WTC11 (cell line): Measurements from ENCODE around the gene RNF224. TPM values are rescaled to one million over a fixed set of nuclear protein-coding genes. Genes with fewer than 3 reads are reported as not detected.

ENCODE experiments used
- ATAC-seq: fragments of 200-7000 bp; cut with Tn5 transposase; 2 replicates; pipeline ENCODE4 v1.10.0; 2021; ENCODE audit warnings: mild to moderate bottlenecking, moderate library complexity
- CTCF ChIA-PET: fragments of 300-600 bp; sonication (Branson Sonifier 250); formaldehyde crosslinking; loops from one replicate; lab custom pipeline; 2021; ENCODE audit warnings: antibody characterized with exemption; lab: Charles Lee
- POLR2A ChIA-PET: fragments of 350-600 bp; sonication (Branson Sonifier 250); formaldehyde crosslinking; loops from one replicate; lab custom pipeline; 2021; ENCODE audit warnings: antibody characterized with exemption; lab: Charles Lee
- DNase-seq: peaks from one replicate; pipeline ENCODE4 v3.0.0; 2021; ENCODE audit warnings: low spot score
- H3K27ac Mint-ChIP-seq: 2 replicates; pipeline ENCODE4 v1.8.0; 2021; ENCODE audit warnings: mixed read lengths
- H3K27me3 Mint-ChIP-seq: 2 replicates; pipeline ENCODE4 v1.8.0; 2021; ENCODE audit warnings: low read depth, mild to moderate bottlenecking, moderate library complexity, mixed read lengths
- H3K36me3 Mint-ChIP-seq: 2 replicates; pipeline ENCODE4 v1.8.0; 2021; ENCODE audit warnings: mixed read lengths
- H3K4me1 Mint-ChIP-seq: 2 replicates; pipeline ENCODE4 v1.8.0; 2022; ENCODE audit warnings: mixed read lengths
- H3K4me3 Mint-ChIP-seq: 2 replicates; pipeline ENCODE4 v1.8.0; 2021; ENCODE audit warnings: mild to moderate bottlenecking, moderate library complexity, mixed read lengths
- H3K9me3 Mint-ChIP-seq: 2 replicates; pipeline ENCODE4 v1.8.0; 2021; ENCODE audit warnings: mixed read lengths
- ATF2 ChIP-seq: sonication (generic); formaldehyde crosslinking; IDR thresholded peaks from 2 replicates; pipeline ENCODE4 v1.8.1; 2022; ENCODE audit warnings: low read depth, missing genetic modification reagents, borderline replicate concordance
- ATF3 ChIP-seq: sonication (generic); formaldehyde crosslinking; conservative IDR thresholded peaks from 2 replicates; pipeline ENCODE4 v1.8.1; 2022; ENCODE audit warnings: mild to moderate bottlenecking, missing genetic modification reagents
- CBFB ChIP-seq: sonication (generic); formaldehyde crosslinking; IDR thresholded peaks from 2 replicates; pipeline ENCODE4 v1.8.1; 2022; ENCODE audit warnings: mild to moderate bottlenecking, low read depth, missing genetic modification reagents
- CREM ChIP-seq: sonication (generic); formaldehyde crosslinking; IDR thresholded peaks from 2 replicates; pipeline ENCODE4 v1.8.1; 2022; ENCODE audit warnings: mild to moderate bottlenecking, missing genetic modification reagents, moderate library complexity
- E2F1 ChIP-seq: sonication (generic); formaldehyde crosslinking; IDR thresholded peaks from 2 replicates; pipeline ENCODE4 v1.8.0; 2022; ENCODE audit warnings: mild to moderate bottlenecking, missing genetic modification reagents
- E2F5 ChIP-seq: sonication (generic); formaldehyde crosslinking; IDR thresholded peaks from 2 replicates; pipeline ENCODE4 v1.8.1; 2022; ENCODE audit warnings: mild to moderate bottlenecking, moderate library complexity, missing genetic modification reagents
- ESRRA ChIP-seq: sonication (generic); formaldehyde crosslinking; IDR thresholded peaks from 2 replicates; pipeline ENCODE4 v1.8.1; 2022; ENCODE audit warnings: mild to moderate bottlenecking, missing genetic modification reagents, borderline replicate concordance
- FOXK1 ChIP-seq: sonication (generic); formaldehyde crosslinking; IDR thresholded peaks from 2 replicates; pipeline ENCODE4 v1.8.0; 2022; ENCODE audit warnings: mild to moderate bottlenecking, moderate library complexity, missing genetic modification reagents
- FOXP4 ChIP-seq: sonication (generic); formaldehyde crosslinking; IDR thresholded peaks from 2 replicates; pipeline ENCODE4 v1.8.0; 2022; ENCODE audit warnings: mild to moderate bottlenecking, missing genetic modification reagents
- HMGXB4 ChIP-seq: sonication (generic); formaldehyde crosslinking; IDR thresholded peaks from 2 replicates; pipeline ENCODE4 v1.8.1; 2023; ENCODE audit warnings: mild to moderate bottlenecking, moderate library complexity, missing genetic modification reagents
- IRF2 ChIP-seq: sonication (generic); formaldehyde crosslinking; IDR thresholded peaks from 2 replicates; pipeline ENCODE4 v1.8.0; 2022; ENCODE audit warnings: low read depth, missing genetic modification reagents, borderline replicate concordance
- KAT7 ChIP-seq: sonication (generic); formaldehyde crosslinking; IDR thresholded peaks from 2 replicates; pipeline ENCODE4 v1.8.1; 2023; ENCODE audit warnings: missing genetic modification reagents, mild to moderate bottlenecking, borderline replicate concordance
- MAX ChIP-seq: sonication (generic); formaldehyde crosslinking; IDR thresholded peaks from 2 replicates; pipeline ENCODE4 v1.8.0; 2022; ENCODE audit warnings: mild to moderate bottlenecking, missing genetic modification reagents
- MYBL2 ChIP-seq: sonication (generic); formaldehyde crosslinking; IDR thresholded peaks from 2 replicates; pipeline ENCODE4 v1.8.1; 2023; ENCODE audit warnings: mild to moderate bottlenecking, moderate library complexity, missing genetic modification reagents
- NFE2L1 ChIP-seq: sonication (generic); formaldehyde crosslinking; IDR thresholded peaks from 2 replicates; pipeline ENCODE4 v1.8.1; 2023; ENCODE audit warnings: missing genetic modification reagents
- NFYB ChIP-seq: sonication (generic); formaldehyde crosslinking; conservative IDR thresholded peaks from 2 replicates; pipeline ENCODE4 v1.8.0; 2022; ENCODE audit warnings: low read depth, missing genetic modification reagents
- SP1 ChIP-seq: sonication (generic); formaldehyde crosslinking; conservative IDR thresholded peaks from 2 replicates; pipeline ENCODE4 v1.8.1; 2022; ENCODE audit warnings: missing genetic modification reagents
- USF2 ChIP-seq: sonication (generic); formaldehyde crosslinking; IDR thresholded peaks from 2 replicates; pipeline ENCODE4 v1.8.1; 2023; ENCODE audit warnings: mild to moderate bottlenecking, missing genetic modification reagents, moderate library complexity
- ZNF281 ChIP-seq: sonication (generic); formaldehyde crosslinking; IDR thresholded peaks from 2 replicates; pipeline ENCODE4 v1.8.0; 2023; ENCODE audit warnings: mild to moderate bottlenecking, missing genetic modification reagents
- ZNF396 ChIP-seq: fragments of 250-450 bp; sonication (Bioruptor Pico); IDR thresholded peaks from 2 replicates; pipeline ENCODE4 v1.8.0; 2021; ENCODE audit warnings: mild to moderate bottlenecking, moderate library complexity, borderline replicate concordance
- ZNF423 ChIP-seq: fragments of 250-450 bp; sonication (Bioruptor Pico); IDR thresholded peaks from 2 replicates; pipeline ENCODE4 v2.1.2; 2022; ENCODE audit warnings: mild to moderate bottlenecking, moderate library complexity
- total RNA-seq: library from RNA; stranded (reverse); gene quantifications from 3 replicates; pipeline ENCODE4 v1.2.3, GENCODE V29; 2021

RNF224 gene
- total RNA-seq, 1 experiment from 2014 or later: 0.59 TPM

GRCh38 chr9:137200311-137201204 lies 26.7 kb upstream of the RNF224 start, which contains the start of gene TPRN (continued):
- TF ChIP-seq ZNF281 (no peak), FOXK1 (CRISPR knock-in tag) (0 out of 2 replicates have a peak, but pooled peaks have one; percentile 42), ZNF396 (CRISPR knock-in tag) (no peak), ATF2 (CRISPR knock-in tag) (no peak), FOXP4 (CRISPR knock-in tag) (0 out of 2 replicates have a peak, but pooled peaks have one; percentile 29), E2F1 (CRISPR knock-in tag) (no peak), SP1 (CRISPR knock-in tag) (peak; percentile 91)

- ATAC-seq: peak; percentile 0; the same call in 1 of the 2 replicates
- ChIA-PET POLR2A (interaction anchor here (0.6 to 1.5 kb wide), 19 partner anchors 11 to 223 kb away, joined by 3 to 13 read pairs (median 5); partner anchors contain the start of genes ANAPC2, MAN1B1, NELFB and RNF208), CTCF (interaction anchor here (0.6 to 2.8 kb wide), 17 partner anchors 12 to 624 kb away, joined by 3 to 28 read pairs (median 5); partner anchors contain the start of genes AJM1, ANAPC2, CYSRT1 and ENTPD2)
- Mint-ChIP-seq H3K4me1 (peaks cover 34% of the 10 kb centered on the region), H3K4me3 (peak overlapping the region; percentile 81), H3K9me3 (no peaks in the 10 kb centered on the region), H3K36me3 (no peaks in the 10 kb centered on the region), H3K27ac (peak overlapping the region; percentile 91), H3K27me3 (no peaks in the 10 kb centered on the region)
- DNase-seq: no peak
- TF ChIP-seq ZNF396 (CRISPR knock-in tag): no peak
- TF ChIP-seq MAX (CRISPR knock-in tag): 0 out of 2 replicates have a peak, but pooled peaks have one; percentile 5
- TF ChIP-seq ATF3: no peak
- TF ChIP-seq CREM (CRISPR knock-in tag): no peak
- TF ChIP-seq NFYB (CRISPR knock-in tag): no peak
- TF ChIP-seq HMGXB4: no peak; the same call in 1 of the 2 replicates
- TF ChIP-seq E2F5 (CRISPR knock-in tag): no peak
- TF ChIP-seq ESRRA (CRISPR knock-in tag): no peak
- no peak for TF ChIP-seq ZNF423 (CRISPR knock-in tag)
- no peak for TF ChIP-seq USF2 (CRISPR knock-in tag)
- no peak; the same call in 1 of the 2 replicates for TF ChIP-seq MYBL2 (CRISPR knock-in tag)
- TF ChIP-seq KAT7 (CRISPR knock-in tag): 0 out of 2 replicates have a peak, but pooled peaks have one; percentile 1
- no peak for TF ChIP-seq CBFB (CRISPR knock-in tag)
- TF ChIP-seq NFE2L1 (CRISPR knock-in tag): no peak
- no peak for TF ChIP-seq IRF2 (CRISPR knock-in tag)
These were observed 26.0 kb upstream of the RNF224 start for GRCh38 chr9:137201205-137201868.
